Germinal center (tissue), 1 donor: ENCODE measurements around the gene SLF1.

Source experiments
- DNase-seq: peaks from one replicate; pipeline ENCODE4 v3.0.0; 2012; ENCODE audit warnings: mixed read lengths, low spot score

SLF1 gene

GRCh38 chr5:94661086-94661485 lies 42.6 kb downstream of the SLF1 start:
- no peak for DNase-seq

GRCh38 chr5:94667937-94668336 lies 49.5 kb downstream of the SLF1 start:
- DNase-seq, result no peak

- DNase-seq, result no peak
These were observed 52.3 kb downstream of the SLF1 start for GRCh38 chr5:94670726-94671125.

GRCh38 chr5:94672746-94673145 lies 54.3 kb downstream of the SLF1 start:
- no peak for DNase-seq

GRCh38 chr5:94674490-94675382 lies 56.3 kb downstream of the SLF1 start:
- DNase-seq, result no peak

- no peak for DNase-seq
These were observed 57.6 kb downstream of the SLF1 start for GRCh38 chr5:94675965-94676618.

GRCh38 chr5:94682814-94683520 lies 64.5 kb downstream of the SLF1 start:
- no peak for DNase-seq

- no peak for DNase-seq
These were observed 71.4 kb downstream of the SLF1 start for GRCh38 chr5:94689908-94690307.

- DNase-seq, result no peak
These were observed 72.3 kb downstream of the SLF1 start for GRCh38 chr5:94690778-94691177.

- no peak for DNase-seq
These were observed 72.8 kb downstream of the SLF1 start for GRCh38 chr5:94691291-94691690.

GRCh38 chr5:94691949-94692348 lies 73.5 kb downstream of the SLF1 start:
- DNase-seq, result no peak

- DNase-seq, result no peak
These were observed 74.1 kb downstream of the SLF1 start for GRCh38 chr5:94692581-94692980.

GRCh38 chr5:94693043-94693822 lies 74.8 kb downstream of the SLF1 start:
- no peak for DNase-seq

- DNase-seq, result no peak
These were observed 75.4 kb downstream of the SLF1 start for GRCh38 chr5:94693845-94694370.

GRCh38 chr5:94694671-94695070 lies 76.2 kb downstream of the SLF1 start:
- no peak for DNase-seq

- no peak for DNase-seq
These were observed 79.7 kb downstream of the SLF1 start for GRCh38 chr5:94698197-94698596.

- DNase-seq, result no peak
These were observed 81.1 kb downstream of the SLF1 start for GRCh38 chr5:94699562-94699961.

GRCh38 chr5:94700592-94700991 lies 82.1 kb downstream of the SLF1 start:
- DNase-seq, result no peak

- DNase-seq, result no peak
These were observed 84.3 kb downstream of the SLF1 start for GRCh38 chr5:94702729-94703128.

- no peak for DNase-seq
These were observed 87.0 kb downstream of the SLF1 start for GRCh38 chr5:94705427-94705826.

GRCh38 chr5:94707359-94707758 lies 88.9 kb downstream of the SLF1 start:
- no peak for DNase-seq

- no peak for DNase-seq
These were observed 90.8 kb downstream of the SLF1 start for GRCh38 chr5:94709277-94709676.
